IMR-90 (cell line): Measurements from ENCODE around the gene RASGRF1. TPM values are rescaled to one million over a fixed set of nuclear protein-coding genes. Genes with fewer than 3 reads are reported as not detected.

Source experiments
- ATAC-seq: fragments of 200-7000 bp; cut with Tn5 transposase; 2 replicates; pipeline ENCODE4 v1.9.1; 2020; ENCODE audit warnings: low read depth, mild to moderate bottlenecking, moderate library complexity
- BruUV-seq: library from RNA; stranded (reverse); fragments of 400-500 nt; replicated peaks from 2 replicates; lab custom pipeline; 2021; lab: Mats Ljungman, UMichigan
- CTCF ChIA-PET: fragments of 300-600 bp; formaldehyde crosslinking; extraction: SDS; loops from one replicate; lab custom pipeline; 2021; ENCODE audit warnings: antibody characterized with exemption; lab: Yijun Ruan, JAX
- POLR2A ChIA-PET: fragments of 300-600 bp; sonication (Branson Sonifier 250); formaldehyde crosslinking; loops from one replicate; lab custom pipeline; 2022; ENCODE audit warnings: antibody characterized with exemption; ENCODE audit not compliant: unreplicated experiment; lab: Charles Lee
- DNase-seq: peaks from one replicate; pipeline ENCODE4 v3.0.0; 2013
- H2AFZ ChIP-seq: replicated peaks from 2 replicates; pipeline ENCODE3; 2013; ENCODE audit warnings: low read length, mild to moderate bottlenecking; ENCODE audit not compliant: poor library complexity
- H2AK5ac ChIP-seq: 2 replicates; pipeline ENCODE4 v1.6.1; 2013; ENCODE audit warnings: low read depth, low read length, inconsistent platforms
- H2AK9ac ChIP-seq: replicated peaks from 2 replicates; pipeline ENCODE3; 2013; ENCODE audit warnings: mild to moderate bottlenecking, low read depth, low read length, moderate library complexity; ENCODE audit not compliant: poor library complexity
- H2BK120ac ChIP-seq: 2 replicates; pipeline ENCODE4 v1.6.1; 2013; ENCODE audit warnings: low read depth, low read length, inconsistent platforms
- H2BK15ac ChIP-seq: 3 replicates; pipeline ENCODE4 v1.6.1; 2013; ENCODE audit warnings: low read depth, low read length, inconsistent platforms
- H2BK20ac ChIP-seq: 2 replicates; pipeline ENCODE4 v1.6.1; 2013; ENCODE audit warnings: low read depth, mild to moderate bottlenecking, inconsistent platforms, low read length, moderate library complexity
- H2BK5ac ChIP-seq: 2 replicates; pipeline ENCODE4 v1.6.1; 2013; ENCODE audit warnings: mild to moderate bottlenecking, low read depth, low read length, inconsistent platforms; ENCODE audit not compliant: poor library complexity, severe bottlenecking
- H3K14ac ChIP-seq: replicated peaks from 2 replicates; pipeline ENCODE4 v1.6.1; 2013; ENCODE audit warnings: low read depth, low read length, inconsistent platforms
- H3K18ac ChIP-seq: 2 replicates; pipeline ENCODE4 v1.6.1; 2013; ENCODE audit warnings: low read depth, low read length, control low read depth
- H3K23ac ChIP-seq: 2 replicates; pipeline ENCODE4 v1.6.1; 2013; ENCODE audit warnings: low read depth, low read length, inconsistent platforms
- H3K27ac ChIP-seq: 2 replicates; pipeline ENCODE4 v1.5.1; 2013; ENCODE audit warnings: mild to moderate bottlenecking, control low read depth, low read length; ENCODE audit not compliant: insufficient read depth
- H3K27me3 ChIP-seq: 2 replicates; pipeline ENCODE4 v1.6.1; 2013; ENCODE audit warnings: low read length; ENCODE audit not compliant: control insufficient read depth, insufficient read depth
- H3K36me3 ChIP-seq: 2 replicates; pipeline ENCODE4 v1.6.1; 2013; ENCODE audit warnings: low read length, mixed read lengths; ENCODE audit not compliant: control insufficient read depth, insufficient read depth
- H3K4ac ChIP-seq: 2 replicates; pipeline ENCODE4 v1.6.1; 2013; ENCODE audit warnings: low read depth, low read length, inconsistent platforms
- H3K4me1 ChIP-seq: 2 replicates; pipeline ENCODE4 v1.6.1; 2013; ENCODE audit warnings: low read length, mixed read lengths; ENCODE audit not compliant: control insufficient read depth, insufficient read depth
- H3K4me2 ChIP-seq: 2 replicates; pipeline ENCODE4 v1.6.1; 2013; ENCODE audit warnings: low read depth, mild to moderate bottlenecking, control low read depth, low read length, moderate library complexity
- H3K4me3 ChIP-seq: 2 replicates; pipeline ENCODE4 v1.5.1; 2013; ENCODE audit warnings: low read depth, mild to moderate bottlenecking, control low read depth, low read length, moderate library complexity; ENCODE audit not compliant: insufficient read depth
- H3K56ac ChIP-seq: 2 replicates; pipeline ENCODE4 v1.6.1; 2013; ENCODE audit warnings: low read length, inconsistent platforms; ENCODE audit not compliant: insufficient read depth; ENCODE audit errors: extremely low read depth
- H3K79me1 ChIP-seq, 2 experiments: 2 replicates each; pipeline ENCODE4 v1.6.1; 2013; ENCODE audit warnings: low read length in 2 of 2, inconsistent platforms in 1 of 2, low read depth in 1 of 2
- H3K9ac ChIP-seq: 2 replicates; pipeline ENCODE4 v1.6.1; 2013; ENCODE audit warnings: low read depth, low read length, control low read depth
- H3K9me1 ChIP-seq: 2 replicates; pipeline ENCODE4 v1.6.1; 2013; ENCODE audit warnings: low read length, inconsistent platforms; ENCODE audit not compliant: insufficient read depth
- H3K9me3 ChIP-seq: 2 replicates; pipeline ENCODE4 v1.6.1; 2013; ENCODE audit warnings: low read length; ENCODE audit not compliant: control insufficient read depth, insufficient read depth
- H4K20me1 ChIP-seq: 2 replicates; pipeline ENCODE4 v1.6.1; 2013; ENCODE audit warnings: low read length, inconsistent platforms; ENCODE audit not compliant: insufficient read depth
- H4K5ac ChIP-seq: 2 replicates; pipeline ENCODE4 v1.6.1; 2013; ENCODE audit warnings: mild to moderate bottlenecking, low read depth, low read length, control low read depth
- H4K8ac ChIP-seq, 2 experiments: 2 replicates each; pipeline ENCODE4 v1.6.1; 2013; ENCODE audit warnings: low read depth in 2 of 2, low read length in 2 of 2, control low read depth in 1 of 2, inconsistent platforms in 1 of 2
- H4K91ac ChIP-seq: 2 replicates; pipeline ENCODE4 v1.6.1; 2013; ENCODE audit warnings: low read depth, low read length, inconsistent platforms; ENCODE audit not compliant: insufficient read depth
- CEBPB ChIP-seq: IDR thresholded peaks from 2 replicates; pipeline ENCODE4 v1.6.1; 2012; ENCODE audit warnings: low read depth, low read length, improper control_type of control experiment
- CHD1 ChIP-seq: IDR thresholded peaks from 2 replicates; pipeline ENCODE4 v1.6.1; 2012; ENCODE audit warnings: low read depth, low read length, improper control_type of control experiment
- MAFK ChIP-seq: IDR thresholded peaks from 2 replicates; pipeline ENCODE4 v1.6.1; 2012; ENCODE audit warnings: low read depth, low read length, improper control_type of control experiment
- MXI1 ChIP-seq: IDR thresholded peaks from 2 replicates; pipeline ENCODE4 v1.6.1; 2012; ENCODE audit warnings: low read depth, mild to moderate bottlenecking, low read length, moderate library complexity, borderline replicate concordance
- NFE2L2 ChIP-seq: fragments of 150-350 bp; IDR thresholded peaks from 2 replicates; pipeline ENCODE4 v1.6.1; 2016; ENCODE audit warnings: low read depth, mild to moderate bottlenecking, low read length
- POLR2A ChIP-seq: IDR thresholded peaks from 2 replicates; pipeline ENCODE4 v1.6.1; 2012; ENCODE audit warnings: mild to moderate bottlenecking, low read depth, low read length
- RCOR1 ChIP-seq: IDR thresholded peaks from 2 replicates; pipeline ENCODE4 v1.6.1; 2012; ENCODE audit warnings: mild to moderate bottlenecking, low read length, improper control_type of control experiment; ENCODE audit not compliant: insufficient replicate concordance
- RFX5 ChIP-seq: IDR thresholded peaks from 2 replicates; pipeline ENCODE4 v1.8.0; 2012; ENCODE audit warnings: low read depth, mild to moderate bottlenecking, low read length, moderate library complexity
- SMC3 ChIP-seq: fragments of 150-350 bp; IDR thresholded peaks from 2 replicates; pipeline ENCODE4 v1.6.1; 2016; ENCODE audit warnings: low read depth, mild to moderate bottlenecking, antibody characterized with exemption, low read length, moderate library complexity
- WGBS, 2 experiments: methylation state at CpG; one replicate each; pipeline versions ENCODE4 v1.1.5 to v1.1.7; 2013; ENCODE audit warnings: missing lambda C conversion rate in 2 of 2; ENCODE audit not compliant: insufficient read length in 1 of 2; ENCODE audit errors: extremely low coverage in 2 of 2; 5-methylcytosine and 5-hydroxymethylcytosine counted together
- dilution Hi-C: fragments of 300-500 bp; cut with HindIII; formaldehyde crosslinking; loops from one replicate; pipeline ENCODE4 v1.14.3; 2018; ENCODE audit warnings: low sequenced_read_pairs; ENCODE audit not compliant: unreplicated experiment
- in situ Hi-C: fragments of 300-500 bp; cut with MboI; formaldehyde crosslinking; loops from 3 replicates; pipeline ENCODE4 v1.14.3; 2019; ENCODE audit warnings: low sequenced_read_pairs, inconsistent platforms, mixed read lengths
- intact Hi-C: fragments of 100-400 bp; cut with micrococcal nuclease; formaldehyde crosslinking; loops from 2 replicates; pipeline ENCODE4 v1.10.0; 2022
- polyA plus RNA-seq, 3 experiments: library from polyadenylated mRNA; depleted of rRNA; stranded (reverse); fragments of >200 nt; gene quantifications; 2 replicates each; pipeline ENCODE4 v1.2.3, GENCODE V29; 2012; ENCODE audit warnings: low replicate concordance in 1 of 3
- total RNA-seq: library from RNA; depleted of rRNA; stranded (reverse); fragments of >200 nt; gene quantifications from 2 replicates; pipeline ENCODE4 v1.2.3, GENCODE V29; 2012
- TF ChIP-seq, protein P1 (sequence below): conservative IDR thresholded peaks from 2 replicates; pipeline ENCODE4 v1.5.1; 2012; ENCODE audit warnings: mild to moderate bottlenecking, low read depth, low read length, improper control_type of control experiment
- TF ChIP-seq, protein P2 (sequence below): fragments of 150-350 bp; IDR thresholded peaks from 2 replicates; pipeline ENCODE4 v1.6.1; 2016; ENCODE audit warnings: low read depth, mild to moderate bottlenecking, low read length, moderate library complexity, borderline replicate concordance
- TF ChIP-seq, protein P3 (sequence below): fragments of 150-350 bp; IDR thresholded peaks from 2 replicates; pipeline ENCODE4 v1.6.1; 2017; ENCODE audit warnings: mild to moderate bottlenecking, antibody characterized with exemption, low read length, low read depth

The RASGRF1 gene
- total and polyA plus RNA-seq, 2 of the 4 experiments (the other 2 are of a cell fraction) = under 0.01 to 0.15 TPM

DNA sequence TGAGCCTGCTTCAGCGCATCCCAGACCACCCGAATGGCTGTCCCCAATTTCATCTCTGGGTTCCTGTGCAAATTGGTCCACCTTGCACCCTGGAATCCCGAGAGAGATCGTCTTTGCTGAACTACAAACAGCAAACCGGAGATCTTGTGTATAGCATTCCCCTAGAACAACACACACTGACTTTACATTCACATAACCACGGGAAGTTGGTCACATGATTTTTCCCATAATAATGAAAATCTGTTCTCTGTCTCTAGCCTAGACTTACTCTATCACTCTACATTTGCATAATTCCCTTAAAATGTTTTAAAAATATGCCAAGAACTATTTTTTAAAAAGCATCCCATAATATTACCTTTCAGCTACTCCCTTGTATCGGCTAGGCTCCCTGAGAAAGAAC is 180.3 kb downstream of the RASGRF1 start:
- CTCF ChIA-PET = interaction anchor here (1.2 kb wide), 1 partner anchor 97 kb away, joined by 4 read pairs; no protein-coding TSS in a partner anchor
- POLR2A ChIA-PET = no interaction called here
- TF ChIP-seq MAFK = no peak
- TF ChIP-seq, protein P1, sequence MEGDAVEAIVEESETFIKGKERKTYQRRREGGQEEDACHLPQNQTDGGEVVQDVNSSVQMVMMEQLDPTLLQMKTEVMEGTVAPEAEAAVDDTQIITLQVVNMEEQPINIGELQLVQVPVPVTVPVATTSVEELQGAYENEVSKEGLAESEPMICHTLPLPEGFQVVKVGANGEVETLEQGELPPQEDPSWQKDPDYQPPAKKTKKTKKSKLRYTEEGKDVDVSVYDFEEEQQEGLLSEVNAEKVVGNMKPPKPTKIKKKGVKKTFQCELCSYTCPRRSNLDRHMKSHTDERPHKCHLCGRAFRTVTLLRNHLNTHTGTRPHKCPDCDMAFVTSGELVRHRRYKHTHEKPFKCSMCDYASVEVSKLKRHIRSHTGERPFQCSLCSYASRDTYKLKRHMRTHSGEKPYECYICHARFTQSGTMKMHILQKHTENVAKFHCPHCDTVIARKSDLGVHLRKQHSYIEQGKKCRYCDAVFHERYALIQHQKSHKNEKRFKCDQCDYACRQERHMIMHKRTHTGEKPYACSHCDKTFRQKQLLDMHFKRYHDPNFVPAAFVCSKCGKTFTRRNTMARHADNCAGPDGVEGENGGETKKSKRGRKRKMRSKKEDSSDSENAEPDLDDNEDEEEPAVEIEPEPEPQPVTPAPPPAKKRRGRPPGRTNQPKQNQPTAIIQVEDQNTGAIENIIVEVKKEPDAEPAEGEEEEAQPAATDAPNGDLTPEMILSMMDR = no peak
- no peak for TF ChIP-seq MXI1
- TF ChIP-seq RCOR1 = no peak
- TF ChIP-seq CEBPB = no peak
- TF ChIP-seq RFX5 = no peak
- TF ChIP-seq CHD1 = no peak
- TF ChIP-seq, protein P2, sequence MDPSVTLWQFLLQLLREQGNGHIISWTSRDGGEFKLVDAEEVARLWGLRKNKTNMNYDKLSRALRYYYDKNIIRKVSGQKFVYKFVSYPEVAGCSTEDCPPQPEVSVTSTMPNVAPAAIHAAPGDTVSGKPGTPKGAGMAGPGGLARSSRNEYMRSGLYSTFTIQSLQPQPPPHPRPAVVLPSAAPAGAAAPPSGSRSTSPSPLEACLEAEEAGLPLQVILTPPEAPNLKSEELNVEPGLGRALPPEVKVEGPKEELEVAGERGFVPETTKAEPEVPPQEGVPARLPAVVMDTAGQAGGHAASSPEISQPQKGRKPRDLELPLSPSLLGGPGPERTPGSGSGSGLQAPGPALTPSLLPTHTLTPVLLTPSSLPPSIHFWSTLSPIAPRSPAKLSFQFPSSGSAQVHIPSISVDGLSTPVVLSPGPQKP = no peak
- TF ChIP-seq, protein P3, sequence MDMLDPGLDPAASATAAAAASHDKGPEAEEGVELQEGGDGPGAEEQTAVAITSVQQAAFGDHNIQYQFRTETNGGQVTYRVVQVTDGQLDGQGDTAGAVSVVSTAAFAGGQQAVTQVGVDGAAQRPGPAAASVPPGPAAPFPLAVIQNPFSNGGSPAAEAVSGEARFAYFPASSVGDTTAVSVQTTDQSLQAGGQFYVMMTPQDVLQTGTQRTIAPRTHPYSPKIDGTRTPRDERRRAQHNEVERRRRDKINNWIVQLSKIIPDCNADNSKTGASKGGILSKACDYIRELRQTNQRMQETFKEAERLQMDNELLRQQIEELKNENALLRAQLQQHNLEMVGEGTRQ = no peak
- no peak for TF ChIP-seq POLR2A
- TF ChIP-seq NFE2L2 = no peak
- no peak for TF ChIP-seq SMC3
- no peak overlapping the region for H2BK20ac ChIP-seq
- no peaks in the 10 kb centered on the region for H3K27me3 ChIP-seq
- no peak overlapping the region for H3K4me3 ChIP-seq
- peaks cover 21% of the 10 kb centered on the region for H3K9me1 ChIP-seq
- H3K9me3 ChIP-seq = no peaks in the 10 kb centered on the region
- H3K36me3 ChIP-seq = peaks cover 59% of the 10 kb centered on the region
- DNase-seq (no peak), ATAC-seq (no peak)
- no peak overlapping the region for H3K56ac ChIP-seq
- peaks cover 80% of the 10 kb centered on the region for H4K20me1 ChIP-seq
- H2BK5ac ChIP-seq = no peak overlapping the region
- H3K14ac ChIP-seq = no peak overlapping the region
- H3K18ac ChIP-seq = no peak overlapping the region
- H2BK120ac ChIP-seq = no peak overlapping the region
- no peak overlapping the region for H3K27ac ChIP-seq
- BruUV-seq = no TSS peak
- no peak overlapping the region for H4K5ac ChIP-seq
- H2BK15ac ChIP-seq = no peak overlapping the region
- intact Hi-C loops = loop anchor here (2.0 kb wide), 1 partner anchor 69 kb away; no protein-coding TSS in a partner anchor
- no peak overlapping the region for H3K9ac ChIP-seq
- no peak overlapping the region for H2AK9ac ChIP-seq
- no peak overlapping the region for H3K23ac ChIP-seq
- WGBS, 2 experiments = 83% methylated on average over 5 of the region's 7 CpGs; no CpG with 5 or more reads in 1 of the 2 experiments
- H4K91ac ChIP-seq = no peak overlapping the region
- dilution Hi-C loops = no loop called here
- peaks cover 39 to 87% of the 10 kb centered on the region in 2 experiments for H3K79me1 ChIP-seq
- no peak overlapping the region for H2AK5ac ChIP-seq
- H3K4me1 ChIP-seq = peaks cover 15% of the 10 kb centered on the region
- no peak overlapping the region for H3K4me2 ChIP-seq
- H2AFZ ChIP-seq = no peak overlapping the region
- no peak overlapping the region for H4K8ac ChIP-seq
- in situ Hi-C loops = loop anchor here (5.0 kb wide), 1 partner anchor 272 kb away; no protein-coding TSS in a partner anchor
- no peak overlapping the region for H3K4ac ChIP-seq
